IMR-90 (cell line): Measurements from ENCODE around the gene PDCD11. TPM values are rescaled to one million over a fixed set of nuclear protein-coding genes. Genes with fewer than 3 reads are reported as not detected.

ENCODE experiments used
- ATAC-seq: fragments of 200-7000 bp; cut with Tn5 transposase; 2 replicates; pipeline ENCODE4 v1.9.1; 2020; ENCODE audit warnings: low read depth, mild to moderate bottlenecking, moderate library complexity
- BruUV-seq: library from RNA; stranded (reverse); fragments of 400-500 nt; replicated peaks from 2 replicates; lab custom pipeline; 2021; lab: Mats Ljungman, UMichigan
- CTCF ChIA-PET: fragments of 300-600 bp; formaldehyde crosslinking; extraction: SDS; loops from one replicate; lab custom pipeline; 2021; ENCODE audit warnings: antibody characterized with exemption; lab: Yijun Ruan, JAX
- POLR2A ChIA-PET: fragments of 300-600 bp; sonication (Branson Sonifier 250); formaldehyde crosslinking; loops from one replicate; lab custom pipeline; 2022; ENCODE audit warnings: antibody characterized with exemption; ENCODE audit not compliant: unreplicated experiment; lab: Charles Lee
- DNase-seq: peaks from one replicate; pipeline ENCODE4 v3.0.0; 2013
- H2AFZ ChIP-seq: replicated peaks from 2 replicates; pipeline ENCODE3; 2013; ENCODE audit warnings: low read length, mild to moderate bottlenecking; ENCODE audit not compliant: poor library complexity
- H2AK5ac ChIP-seq: 2 replicates; pipeline ENCODE4 v1.6.1; 2013; ENCODE audit warnings: low read depth, low read length, inconsistent platforms
- H2AK9ac ChIP-seq: replicated peaks from 2 replicates; pipeline ENCODE3; 2013; ENCODE audit warnings: mild to moderate bottlenecking, low read depth, low read length, moderate library complexity; ENCODE audit not compliant: poor library complexity
- H2BK120ac ChIP-seq: 2 replicates; pipeline ENCODE4 v1.6.1; 2013; ENCODE audit warnings: low read depth, low read length, inconsistent platforms
- H2BK15ac ChIP-seq: 3 replicates; pipeline ENCODE4 v1.6.1; 2013; ENCODE audit warnings: low read depth, low read length, inconsistent platforms
- H2BK20ac ChIP-seq: 2 replicates; pipeline ENCODE4 v1.6.1; 2013; ENCODE audit warnings: low read depth, mild to moderate bottlenecking, inconsistent platforms, low read length, moderate library complexity
- H2BK5ac ChIP-seq: 2 replicates; pipeline ENCODE4 v1.6.1; 2013; ENCODE audit warnings: mild to moderate bottlenecking, low read depth, low read length, inconsistent platforms; ENCODE audit not compliant: poor library complexity, severe bottlenecking
- H3K14ac ChIP-seq: replicated peaks from 2 replicates; pipeline ENCODE4 v1.6.1; 2013; ENCODE audit warnings: low read depth, low read length, inconsistent platforms
- H3K18ac ChIP-seq: 2 replicates; pipeline ENCODE4 v1.6.1; 2013; ENCODE audit warnings: low read depth, low read length, control low read depth
- H3K23ac ChIP-seq: 2 replicates; pipeline ENCODE4 v1.6.1; 2013; ENCODE audit warnings: low read depth, low read length, inconsistent platforms
- H3K27ac ChIP-seq: 2 replicates; pipeline ENCODE4 v1.5.1; 2013; ENCODE audit warnings: mild to moderate bottlenecking, control low read depth, low read length; ENCODE audit not compliant: insufficient read depth
- H3K27me3 ChIP-seq: 2 replicates; pipeline ENCODE4 v1.6.1; 2013; ENCODE audit warnings: low read length; ENCODE audit not compliant: control insufficient read depth, insufficient read depth
- H3K36me3 ChIP-seq: 2 replicates; pipeline ENCODE4 v1.6.1; 2013; ENCODE audit warnings: low read length, mixed read lengths; ENCODE audit not compliant: control insufficient read depth, insufficient read depth
- H3K4ac ChIP-seq: 2 replicates; pipeline ENCODE4 v1.6.1; 2013; ENCODE audit warnings: low read depth, low read length, inconsistent platforms
- H3K4me1 ChIP-seq: 2 replicates; pipeline ENCODE4 v1.6.1; 2013; ENCODE audit warnings: low read length, mixed read lengths; ENCODE audit not compliant: control insufficient read depth, insufficient read depth
- H3K4me2 ChIP-seq: 2 replicates; pipeline ENCODE4 v1.6.1; 2013; ENCODE audit warnings: low read depth, mild to moderate bottlenecking, control low read depth, low read length, moderate library complexity
- H3K4me3 ChIP-seq: 2 replicates; pipeline ENCODE4 v1.5.1; 2013; ENCODE audit warnings: low read depth, mild to moderate bottlenecking, control low read depth, low read length, moderate library complexity; ENCODE audit not compliant: insufficient read depth
- H3K56ac ChIP-seq: 2 replicates; pipeline ENCODE4 v1.6.1; 2013; ENCODE audit warnings: low read length, inconsistent platforms; ENCODE audit not compliant: insufficient read depth; ENCODE audit errors: extremely low read depth
- H3K79me1 ChIP-seq, 2 experiments: 2 replicates each; pipeline ENCODE4 v1.6.1; 2013; ENCODE audit warnings: low read length in 2 of 2, inconsistent platforms in 1 of 2, low read depth in 1 of 2
- H3K9ac ChIP-seq: 2 replicates; pipeline ENCODE4 v1.6.1; 2013; ENCODE audit warnings: low read depth, low read length, control low read depth
- H3K9me1 ChIP-seq: 2 replicates; pipeline ENCODE4 v1.6.1; 2013; ENCODE audit warnings: low read length, inconsistent platforms; ENCODE audit not compliant: insufficient read depth
- H3K9me3 ChIP-seq: 2 replicates; pipeline ENCODE4 v1.6.1; 2013; ENCODE audit warnings: low read length; ENCODE audit not compliant: control insufficient read depth, insufficient read depth
- H4K20me1 ChIP-seq: 2 replicates; pipeline ENCODE4 v1.6.1; 2013; ENCODE audit warnings: low read length, inconsistent platforms; ENCODE audit not compliant: insufficient read depth
- H4K5ac ChIP-seq: 2 replicates; pipeline ENCODE4 v1.6.1; 2013; ENCODE audit warnings: mild to moderate bottlenecking, low read depth, low read length, control low read depth
- H4K8ac ChIP-seq, 2 experiments: 2 replicates each; pipeline ENCODE4 v1.6.1; 2013; ENCODE audit warnings: low read depth in 2 of 2, low read length in 2 of 2, control low read depth in 1 of 2, inconsistent platforms in 1 of 2
- H4K91ac ChIP-seq: 2 replicates; pipeline ENCODE4 v1.6.1; 2013; ENCODE audit warnings: low read depth, low read length, inconsistent platforms; ENCODE audit not compliant: insufficient read depth
- BHLHE40 ChIP-seq: fragments of 150-350 bp; IDR thresholded peaks from 2 replicates; pipeline ENCODE4 v1.6.1; 2016; ENCODE audit warnings: mild to moderate bottlenecking, low read depth, low read length
- CEBPB ChIP-seq: IDR thresholded peaks from 2 replicates; pipeline ENCODE4 v1.6.1; 2012; ENCODE audit warnings: low read depth, low read length, improper control_type of control experiment
- CHD1 ChIP-seq: IDR thresholded peaks from 2 replicates; pipeline ENCODE4 v1.6.1; 2012; ENCODE audit warnings: low read depth, low read length, improper control_type of control experiment
- FOS ChIP-seq: fragments of 150-350 bp; IDR thresholded peaks from 2 replicates; pipeline ENCODE4 v1.6.1; 2016; ENCODE audit warnings: low read depth, low read length
- MAZ ChIP-seq: IDR thresholded peaks from 2 replicates; pipeline ENCODE4 v1.6.1; 2012; ENCODE audit warnings: low read depth, mild to moderate bottlenecking, low read length, improper control_type of control experiment, moderate library complexity, borderline replicate concordance
- MXI1 ChIP-seq: IDR thresholded peaks from 2 replicates; pipeline ENCODE4 v1.6.1; 2012; ENCODE audit warnings: low read depth, mild to moderate bottlenecking, low read length, moderate library complexity, borderline replicate concordance
- USF2 ChIP-seq: fragments of 150-350 bp; IDR thresholded peaks from 2 replicates; pipeline ENCODE4 v1.6.1; 2017; ENCODE audit warnings: mild to moderate bottlenecking, antibody characterized with exemption, low read length, low read depth
- WGBS, 2 experiments: methylation state at CpG; one replicate each; pipeline versions ENCODE4 v1.1.5 to v1.1.7; 2013; ENCODE audit warnings: missing lambda C conversion rate in 2 of 2; ENCODE audit not compliant: insufficient read length in 1 of 2; ENCODE audit errors: extremely low coverage in 2 of 2; 5-methylcytosine and 5-hydroxymethylcytosine counted together
- dilution Hi-C: fragments of 300-500 bp; cut with HindIII; formaldehyde crosslinking; loops from one replicate; pipeline ENCODE4 v1.14.3; 2018; ENCODE audit warnings: low sequenced_read_pairs; ENCODE audit not compliant: unreplicated experiment
- in situ Hi-C: fragments of 300-500 bp; cut with MboI; formaldehyde crosslinking; loops from 3 replicates; pipeline ENCODE4 v1.14.3; 2019; ENCODE audit warnings: low sequenced_read_pairs, inconsistent platforms, mixed read lengths
- intact Hi-C: fragments of 100-400 bp; cut with micrococcal nuclease; formaldehyde crosslinking; loops from 2 replicates; pipeline ENCODE4 v1.10.0; 2022
- polyA plus RNA-seq, 3 experiments: library from polyadenylated mRNA; depleted of rRNA; stranded (reverse); fragments of >200 nt; gene quantifications; 2 replicates each; pipeline ENCODE4 v1.2.3, GENCODE V29; 2012; ENCODE audit warnings: low replicate concordance in 1 of 3
- total RNA-seq: library from RNA; depleted of rRNA; stranded (reverse); fragments of >200 nt; gene quantifications from 2 replicates; pipeline ENCODE4 v1.2.3, GENCODE V29; 2012

The PDCD11 gene
- total and polyA plus RNA-seq, 2 of the 4 experiments (the other 2 are of a cell fraction): 20.4 to 56.8 TPM

- no peaks in the 10 kb centered on the region for H4K20me1 ChIP-seq
- in situ Hi-C loops (no loop called here), dilution Hi-C loops (no loop called here), intact Hi-C loops (no loop called here)
- no TSS peak for BruUV-seq
- H3K14ac ChIP-seq: peak overlapping the region; percentile 79
- no peak overlapping the region for H2AK5ac ChIP-seq
- H3K4me1 ChIP-seq: no peaks in the 10 kb centered on the region
- peak overlapping the region; percentile 89 for H3K23ac ChIP-seq
- TF ChIP-seq CHD1: no peak
- no peak for TF ChIP-seq CEBPB
- no peak for TF ChIP-seq FOS
- TF ChIP-seq MAZ: no peak
- TF ChIP-seq USF2: no peak
- TF ChIP-seq BHLHE40: no peak
- no peak for TF ChIP-seq MXI1
- H3K79me1 ChIP-seq: peaks cover 12 to 23% of the 10 kb centered on the region in 2 experiments; a peak in 3 of 4 replicates
- ChIA-PET CTCF (no interaction called here), POLR2A (interaction anchor here (0.6 kb wide), 1 partner anchor 167 kb away, joined by 6 read pairs; no protein-coding TSS in a partner anchor)
- ATAC-seq (no peak), DNase-seq (no peak)
- H3K27ac ChIP-seq: peak overlapping the region; percentile 95
- peak overlapping the region; percentile 27 to 75; a peak in 2 of 4 replicates for H4K8ac ChIP-seq
- peak overlapping the region; percentile 92 for H3K9ac ChIP-seq
- no peaks in the 10 kb centered on the region for H3K9me1 ChIP-seq
- H3K18ac ChIP-seq: no peak overlapping the region
- H3K9me3 ChIP-seq: no peaks in the 10 kb centered on the region
- no peak overlapping the region for H2BK20ac ChIP-seq
- WGBS, 2 experiments: 63% methylated on average over 4 of the region's 16 CpGs; no CpG with 5 or more reads in 1 of the 2 experiments
- H3K27me3 ChIP-seq: no peaks in the 10 kb centered on the region
- H3K4me2 ChIP-seq: peak overlapping the region; percentile 90
- no peak overlapping the region for H2BK120ac ChIP-seq
- peak overlapping the region; percentile 91 for H3K4ac ChIP-seq
- H2BK5ac ChIP-seq: peak overlapping the region; percentile 72
- H4K5ac ChIP-seq: 0 out of 2 replicates have a peak overlapping the region, but pooled peaks have one; percentile 28
- H3K4me3 ChIP-seq: peak overlapping the region; percentile 98
- peak overlapping the region; percentile 90 for H2AK9ac ChIP-seq
- H4K91ac ChIP-seq: peak overlapping the region; percentile 49; the same call in 1 of the 2 replicates
- H2BK15ac ChIP-seq: no peak overlapping the region
- peaks cover 9% of the 10 kb centered on the region for H3K36me3 ChIP-seq
- H3K56ac ChIP-seq: peak overlapping the region; percentile 47; the same call in 1 of the 2 replicates
- peak overlapping the region; percentile 94 for H2AFZ ChIP-seq
These were observed 46.3 kb upstream of the PDCD11 start for GRCh38 chr10:103350175-103350516.
